NCI-H1417 (cell line): ENCODE measurements around the gene TRPM3.
"Not testable (repeated sequence)": the region's sequence is repeated elsewhere in the genome, so short reads cannot be mapped to it uniquely, and the experiment has no call there.

Experiments used
- DNase-seq, 3 experiments: peaks; one replicate each; lab custom pipeline; 2025; lab: John Stamatoyannopoulos, UW

The TRPM3 gene

DNA sequence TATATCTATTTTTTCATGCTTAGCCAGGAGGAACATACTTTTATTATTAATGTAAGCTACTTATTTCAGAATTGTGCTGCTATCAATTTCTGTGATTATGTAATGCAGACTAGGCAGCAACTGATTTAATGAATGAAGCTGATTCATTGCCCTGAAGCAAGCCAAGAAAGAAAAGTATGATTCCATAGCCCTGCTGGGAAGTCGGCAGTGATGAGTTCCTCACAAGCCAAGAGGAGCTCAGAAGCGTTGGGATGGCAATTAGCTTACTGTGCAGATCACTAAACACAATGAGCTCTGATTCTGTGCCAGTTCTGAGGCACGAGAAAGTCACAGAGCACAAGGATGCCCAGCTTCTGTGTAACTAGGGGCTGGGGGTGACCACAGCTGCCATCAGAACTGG lies 452.7 kb downstream of the TRPM3 start:
- DNase-seq, result no peak

DNA sequence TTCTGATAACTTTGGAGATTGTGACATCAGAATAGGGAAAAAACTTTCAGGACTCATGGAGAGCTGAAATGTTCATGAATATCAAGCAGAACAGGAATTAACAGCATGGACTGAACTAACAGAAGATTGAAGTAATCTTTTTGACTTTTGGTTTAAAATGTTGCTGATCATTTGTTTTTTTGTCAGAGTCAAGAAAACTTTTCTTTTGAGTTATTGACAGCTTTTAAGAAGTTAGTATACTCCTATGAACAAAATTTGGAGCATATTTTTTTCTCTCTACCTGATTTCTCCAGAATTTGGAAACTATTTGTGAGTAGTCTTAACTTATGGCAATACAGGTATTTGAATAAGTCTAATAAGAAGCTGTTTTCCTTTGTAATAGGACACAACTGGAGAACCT lies 462.7 kb downstream of the TRPM3 start:
- no peak for DNase-seq

- no peak for DNase-seq
Observed at GRCh38 chr9:70656281-70656680, 465.1 kb downstream of the TRPM3 start.

GRCh38 chr9:70654144-70654543 lies 467.3 kb downstream of the TRPM3 start:
- no peak for DNase-seq

GRCh38 chr9:70644627-70645026 lies 476.8 kb downstream of the TRPM3 start:
- DNase-seq, result not testable (repeated sequence)

DNA sequence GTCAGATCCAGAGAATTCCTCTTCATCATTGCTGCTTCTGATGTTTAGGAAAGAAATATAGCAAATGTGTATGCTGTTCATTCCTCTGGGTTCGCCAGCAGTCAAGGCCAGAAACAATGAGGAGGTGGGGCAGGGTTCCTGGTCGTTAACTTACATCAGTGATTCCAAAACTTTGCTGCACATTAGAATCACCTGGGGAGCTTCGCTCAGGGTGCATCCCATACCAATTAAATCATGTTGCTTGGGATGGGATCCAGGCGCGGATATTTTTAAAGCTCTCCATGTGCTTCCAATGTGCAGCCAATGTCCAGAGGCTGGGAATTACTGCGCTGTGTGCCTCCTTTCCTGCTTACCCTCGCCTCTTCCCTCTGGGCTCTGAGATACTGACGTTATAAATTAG lies 479.1 kb downstream of the TRPM3 start:
- DNase-seq, result no peak

DNA sequence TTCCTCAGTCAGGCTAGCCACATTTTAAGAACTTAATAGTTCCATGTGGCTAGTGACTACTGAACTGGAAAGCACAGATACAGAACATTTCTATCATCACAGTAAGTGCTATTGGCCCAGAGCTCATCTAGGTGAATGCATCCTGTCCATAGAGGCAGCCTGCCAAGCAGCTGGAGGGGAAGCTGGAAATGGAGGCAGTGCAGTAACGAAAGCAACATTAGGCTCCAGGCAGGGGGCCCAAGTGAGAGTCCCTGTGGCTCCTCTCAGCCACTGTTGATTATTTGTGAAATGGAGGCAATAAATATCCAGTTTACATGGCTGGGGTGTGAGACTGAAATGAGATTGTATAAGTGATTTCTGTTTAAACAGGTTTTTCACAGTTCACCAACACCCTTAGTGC lies 479.8 kb downstream of the TRPM3 start:
- peak in 2 of 3 experiments; percentile 20 to 69 for DNase-seq

GRCh38 chr9:70641031-70641430 lies 480.4 kb downstream of the TRPM3 start:
- no peak for DNase-seq

DNA sequence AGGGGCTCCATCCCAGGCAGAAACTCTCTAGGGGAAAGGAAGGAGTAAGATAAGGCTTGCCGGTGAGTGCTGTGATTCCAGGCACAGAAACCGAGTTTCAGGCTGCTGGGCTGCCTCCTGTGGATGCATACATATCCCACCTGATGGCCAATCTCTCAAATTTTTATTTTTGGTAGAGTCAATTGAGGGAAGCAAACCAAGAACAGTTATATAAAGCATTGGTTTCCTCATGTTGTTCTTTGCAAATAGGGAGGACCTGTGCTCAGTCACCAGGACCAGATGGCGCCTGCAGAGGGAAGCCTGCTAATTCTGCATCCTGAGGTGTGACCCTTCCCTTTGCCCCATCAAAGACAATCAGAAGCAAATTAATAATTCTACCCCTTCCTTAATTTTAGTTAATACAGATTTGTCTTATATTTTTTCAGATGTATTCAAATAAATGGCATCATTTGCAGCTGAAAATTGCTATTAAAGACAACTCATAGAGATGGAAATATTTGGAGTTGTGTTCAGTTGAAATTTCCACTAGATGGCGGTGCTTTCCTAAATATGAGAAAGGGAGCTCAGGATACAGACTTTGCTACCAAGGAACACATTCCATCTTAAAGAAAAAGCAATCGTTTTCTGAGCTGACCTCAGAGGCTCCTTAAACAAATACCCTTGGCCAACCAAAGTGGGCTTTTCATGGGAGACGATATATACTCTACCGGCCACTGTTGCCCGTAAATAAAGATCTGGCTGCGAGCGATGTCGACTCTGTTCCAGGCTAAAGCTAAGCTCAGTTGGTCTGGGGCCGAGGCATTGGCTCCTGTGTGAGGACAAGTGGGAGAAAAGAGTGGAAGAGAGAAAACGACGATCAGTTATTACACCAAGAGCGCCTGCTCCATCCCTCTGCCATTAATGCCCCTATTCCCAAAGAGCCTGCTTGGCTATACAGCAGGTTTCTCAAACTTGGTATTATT lies 481.3 kb downstream of the TRPM3 start:
- DNase-seq, result peak in 2 of 3 experiments; percentile 46 to 78

GRCh38 chr9:70635790-70636189 lies 485.6 kb downstream of the TRPM3 start:
- DNase-seq, result no peak

GRCh38 chr9:70634696-70635095 lies 486.7 kb downstream of the TRPM3 start:
- DNase-seq, result no peak

DNA sequence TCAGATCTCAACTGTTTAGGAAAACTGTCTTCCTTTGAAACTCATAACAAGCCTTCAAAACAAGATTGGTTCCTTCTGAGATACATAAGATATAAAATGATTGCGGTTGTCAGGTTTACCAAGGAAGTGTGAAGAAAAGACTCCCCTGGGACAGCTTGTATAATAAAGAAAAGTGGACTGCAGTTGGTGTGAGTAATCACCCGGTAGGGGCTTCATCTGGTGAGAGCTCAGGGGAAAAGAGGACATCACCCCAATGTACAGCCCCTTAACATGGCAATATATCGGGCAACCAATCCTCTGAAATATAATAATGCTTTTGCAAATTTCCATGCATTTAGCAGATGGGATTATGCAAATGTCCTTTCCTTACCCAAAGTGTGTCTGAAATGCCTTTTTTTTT lies 490.4 kb downstream of the TRPM3 start:
- DNase-seq, result no peak

- DNase-seq, result peak in 2 of 3 experiments; percentile 4 to 25
Observed at GRCh38 chr9:70629080-70629685, 492.2 kb downstream of the TRPM3 start.

GRCh38 chr9:70625078-70625477 lies 496.3 kb downstream of the TRPM3 start:
- DNase-seq, result no peak

DNA sequence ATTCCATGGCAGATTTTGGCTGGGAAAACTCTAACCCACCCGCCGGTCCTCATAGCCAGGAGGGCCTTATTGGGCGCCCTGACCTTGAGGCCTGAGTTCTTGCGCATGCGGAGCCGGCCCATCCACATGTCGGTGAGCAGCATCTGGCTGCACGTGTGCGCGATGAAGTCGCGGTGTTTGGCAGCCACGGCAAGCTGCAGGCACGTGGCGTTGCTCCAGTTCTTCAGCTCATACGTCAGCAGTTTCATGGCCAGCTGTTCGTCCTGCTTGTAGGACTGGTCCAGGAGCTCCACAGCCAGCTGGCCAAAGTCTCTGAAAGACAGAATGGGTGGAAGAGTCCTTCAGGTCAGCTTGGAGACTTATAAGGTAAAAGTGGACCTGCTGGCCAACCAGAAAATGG lies 502.6 kb downstream of the TRPM3 start:
- no peak for DNase-seq

- no peak for DNase-seq
Observed at GRCh38 chr9:70617033-70617828, 504.2 kb downstream of the TRPM3 start.

- DNase-seq, result no peak
Observed at GRCh38 chr9:70616228-70616990, 505.0 kb downstream of the TRPM3 start.

- DNase-seq, result no peak
Observed at GRCh38 chr9:70615464-70616138, 505.8 kb downstream of the TRPM3 start.

GRCh38 chr9:70614786-70615463 lies 506.5 kb downstream of the TRPM3 start:
- DNase-seq, result peak in 2 of 3 experiments; percentile 21 to 66

DNA sequence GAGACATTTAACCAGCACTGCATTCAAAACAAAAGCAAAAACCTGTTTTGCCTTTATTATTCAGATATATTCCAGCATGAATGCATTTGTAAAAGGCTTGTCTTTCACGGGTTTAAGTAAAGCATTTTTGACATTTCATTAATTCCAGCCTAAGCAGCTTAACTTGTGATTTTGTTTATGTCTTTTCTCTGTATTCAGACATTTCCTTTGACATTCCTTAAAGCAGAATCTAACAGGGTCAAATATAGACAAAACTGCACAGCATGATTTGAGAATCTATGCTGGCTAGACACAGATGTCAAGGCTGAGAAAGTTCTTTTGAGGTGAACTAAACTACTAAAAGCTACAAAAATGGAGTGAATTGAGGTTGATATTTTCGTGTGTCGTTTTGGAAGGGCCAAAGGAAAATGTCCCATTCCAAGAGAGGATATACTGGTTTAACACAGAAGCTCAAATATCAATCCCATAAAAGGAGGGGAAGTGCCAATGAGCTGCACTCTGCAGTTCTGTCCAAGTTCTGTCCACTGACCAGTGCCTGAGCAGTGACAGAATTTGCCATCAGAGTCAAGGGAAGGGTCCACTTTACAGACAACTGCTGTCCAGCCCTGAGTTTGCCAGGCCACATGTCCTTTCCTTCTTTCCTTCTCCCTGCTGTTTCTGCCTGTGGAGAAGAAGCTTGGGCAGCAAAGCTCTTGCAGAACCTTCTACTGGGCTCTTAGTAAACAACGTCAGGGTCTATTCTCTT lies 508.2 kb downstream of the TRPM3 start:
- DNase-seq, result no peak
